Panc1 (cell line): ENCODE results near the gene PIK3R1. TPM values are rescaled to one million over a fixed set of nuclear protein-coding genes. Genes with fewer than 3 reads are reported as not detected.
A peak's percentile ranks its signal among the peaks of the same experiment; 100 is the strongest.
"Not testable (repeated sequence)": the region's sequence is repeated elsewhere in the genome, so short reads cannot be mapped to it uniquely, and the experiment has no call there.

Experiments
- ATAC-seq: fragments of 200-7000 bp; cut with Tn5 transposase; 2 replicates; pipeline ENCODE4 v1.9.1; 2020; ENCODE audit warnings: mild to moderate bottlenecking, moderate library complexity
- BruUV-seq: library from RNA; stranded (reverse); fragments of 400-500 nt; replicated peaks from 2 replicates; lab custom pipeline; 2021; lab: Mats Ljungman, UMichigan
- CTCF ChIA-PET: fragments of 300-600 bp; sonication (Branson Sonifier 250); formaldehyde crosslinking; loops from one replicate; lab custom pipeline; 2022; ENCODE audit warnings: antibody characterized with exemption; lab: Charles Lee
- POLR2A ChIA-PET: fragments of 300-600 bp; sonication (Branson Sonifier 250); formaldehyde crosslinking; loops from one replicate; lab custom pipeline; 2022; ENCODE audit warnings: antibody characterized with exemption; lab: Charles Lee
- DNase-seq: peaks from one replicate; pipeline ENCODE4 v3.0.0-alpha.2; 2010; ENCODE audit warnings: low read depth, low spot score
- H3K27ac ChIP-seq: 2 replicates; pipeline ENCODE4 v1.5.1; 2011; ENCODE audit warnings: mild to moderate bottlenecking, low read length, inconsistent platforms
- H3K27me3 ChIP-seq: fragments of 200-500 bp; sonication (Bioruptor generic); 2 replicates; pipeline ENCODE4 v1.6.0; 2014; ENCODE audit warnings: low read length, inconsistent platforms; ENCODE audit not compliant: control insufficient read depth, insufficient read depth
- H3K36me3 ChIP-seq: fragments of 200-500 bp; sonication (Bioruptor generic); 2 replicates; pipeline ENCODE4 v1.5.1; 2014; ENCODE audit warnings: inconsistent platforms, mild to moderate bottlenecking, low read length, moderate library complexity; ENCODE audit not compliant: control insufficient read depth, insufficient read depth
- H3K4me1 ChIP-seq: 2 replicates; pipeline ENCODE4 v1.5.1; 2011; ENCODE audit warnings: inconsistent platforms, mild to moderate bottlenecking, low read length, moderate library complexity; ENCODE audit not compliant: control insufficient read depth, insufficient read depth
- H3K4me3 ChIP-seq, 2 experiments: 2 replicates each; pipeline ENCODE4 v1.5.1; 2011 to 2012; ENCODE audit warnings: low read depth in 2 of 2, low read length in 2 of 2, mild to moderate bottlenecking in 2 of 2, inconsistent platforms in 1 of 2, moderate library complexity in 1 of 2
- H3K9me3 ChIP-seq: fragments of 200-500 bp; sonication (Bioruptor generic); 2 replicates; pipeline ENCODE4 v1.5.1; 2014; ENCODE audit warnings: low read depth, mild to moderate bottlenecking, inconsistent platforms, low read length, moderate library complexity; ENCODE audit not compliant: control insufficient read depth, insufficient read depth
- POLR2AphosphoS5 ChIP-seq: IDR thresholded peaks from 2 replicates; pipeline ENCODE4 v1.6.1; 2012; ENCODE audit warnings: mild to moderate bottlenecking, low read depth, low read length, moderate library complexity
- REST ChIP-seq, 2 experiments: IDR thresholded peaks; 2 replicates each; pipeline ENCODE4 v1.6.1; 2011 to 2012; ENCODE audit warnings: low read depth in 2 of 2, control low read depth in 1 of 2, low read length in 1 of 2, mild to moderate bottlenecking in 1 of 2, moderate library complexity in 1 of 2; ENCODE audit not compliant: insufficient read depth in 1 of 2
- SIN3A ChIP-seq: IDR thresholded peaks from 2 replicates; pipeline ENCODE4 v1.6.1; 2012; ENCODE audit warnings: low read depth, mild to moderate bottlenecking, low read length, moderate library complexity, borderline replicate concordance; ENCODE audit not compliant: insufficient read depth
- TCF7L2 ChIP-seq: IDR thresholded peaks from 2 replicates; pipeline ENCODE4 v1.6.1; 2011; ENCODE audit warnings: mild to moderate bottlenecking, low read depth, low read length, inconsistent platforms
- in situ Hi-C: cut with HindIII; loops from 2 replicates; pipeline ENCODE4 v1.10.0; 2016; ENCODE audit warnings: low sequenced_read_pairs, low pct_unique_long_range_greater_than_20kb
- intact Hi-C: fragments of 100-400 bp; cut with micrococcal nuclease; formaldehyde crosslinking; loops from one replicate; pipeline ENCODE4 v1.10.0; 2022; ENCODE audit not compliant: unreplicated experiment
- total RNA-seq: library from RNA; stranded (reverse); gene quantifications from one replicate; pipeline ENCODE4 v1.2.1, GENCODE V29; 2021; ENCODE audit not compliant: unreplicated experiment
- TF ChIP-seq, protein P1 (sequence below): fragments of 450-650 bp; IDR thresholded peaks from 2 replicates; pipeline ENCODE4 v1.5.1; 2017; ENCODE audit warnings: mild to moderate bottlenecking

Gene PIK3R1
- total RNA-seq, 1 experiment from 2014 or later: 23.4 TPM

DNA sequence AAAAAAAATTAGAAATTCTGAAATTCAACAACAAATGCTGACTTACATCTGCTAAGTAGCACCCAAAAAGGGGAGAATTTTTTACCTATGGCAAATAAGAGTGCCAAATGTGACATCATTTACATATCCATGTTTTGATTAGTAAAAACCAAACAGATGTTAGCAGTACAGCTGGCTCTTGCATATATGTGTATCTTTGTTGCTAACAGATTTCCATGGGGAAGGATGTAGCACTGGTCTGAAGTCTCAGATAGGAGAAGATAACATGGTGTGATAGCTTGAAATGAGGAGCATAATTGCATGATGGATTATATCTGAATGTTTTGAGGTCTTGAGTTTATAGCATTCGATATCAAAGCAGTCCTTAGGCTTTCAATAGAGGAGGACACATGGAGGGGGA lies 17.5 kb downstream of the PIK3R1 start:
- in situ Hi-C loops: no loop called here
- POLR2A ChIA-PET: no interaction called here

DNA sequence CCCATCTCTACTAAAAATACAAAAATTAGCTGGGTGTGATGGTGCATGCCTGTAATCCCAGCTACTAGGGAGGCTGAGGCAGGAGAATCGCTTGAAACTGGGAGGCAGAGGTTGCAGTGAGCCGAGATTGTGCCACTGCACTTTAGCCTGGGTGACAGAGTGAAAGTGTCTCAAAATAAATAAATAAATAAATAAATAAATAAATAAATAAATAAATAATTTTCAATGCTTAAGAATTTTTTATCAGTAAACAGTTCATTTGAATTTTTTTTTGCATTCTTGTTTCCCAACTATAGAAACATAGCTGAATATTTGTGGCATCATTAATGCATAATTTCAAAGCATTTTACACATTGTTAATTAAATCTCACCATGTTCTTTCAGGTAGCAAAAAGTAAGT lies 19.7 kb downstream of the PIK3R1 start:
- H3K4me3 ChIP-seq, in situ Hi-C loops, H3K36me3 ChIP-seq, intact Hi-C loops, BruUV-seq, H3K27me3 ChIP-seq, POLR2A ChIA-PET, H3K27ac ChIP-seq, ATAC-seq, H3K9me3 ChIP-seq, CTCF ChIA-PET, DNase-seq: not testable (repeated sequence)
- peaks cover 34% of the 10 kb centered on the region for H3K4me1 ChIP-seq

More for the DNA sequence above, 17.5 kb downstream of the PIK3R1 start:
- CTCF ChIA-PET: no interaction called here
- intact Hi-C loops: no loop called here
- ATAC-seq: no peak
- Histone ChIP-seq H3K27me3 (no peaks in the 10 kb centered on the region), H3K4me1 (peaks cover 13% of the 10 kb centered on the region), H3K27ac (no peak overlapping the region), H3K4me3 (no peak overlapping the region), H3K36me3 (no peaks in the 10 kb centered on the region), H3K9me3 (no peaks in the 10 kb centered on the region)
- no TSS peak for BruUV-seq
- no peak for TF ChIP-seq TCF7L2
- TF ChIP-seq REST (IDR thresholded peaks at IDR 0.05; ENCODE audit: insufficient read depth in 1 of 2, low read depth in 2 of 2, low read length in 1 of 2): no peak
- TF ChIP-seq SIN3A: no peak
- no peak for TF ChIP-seq POLR2AphosphoS5
- TF ChIP-seq, protein P1, sequence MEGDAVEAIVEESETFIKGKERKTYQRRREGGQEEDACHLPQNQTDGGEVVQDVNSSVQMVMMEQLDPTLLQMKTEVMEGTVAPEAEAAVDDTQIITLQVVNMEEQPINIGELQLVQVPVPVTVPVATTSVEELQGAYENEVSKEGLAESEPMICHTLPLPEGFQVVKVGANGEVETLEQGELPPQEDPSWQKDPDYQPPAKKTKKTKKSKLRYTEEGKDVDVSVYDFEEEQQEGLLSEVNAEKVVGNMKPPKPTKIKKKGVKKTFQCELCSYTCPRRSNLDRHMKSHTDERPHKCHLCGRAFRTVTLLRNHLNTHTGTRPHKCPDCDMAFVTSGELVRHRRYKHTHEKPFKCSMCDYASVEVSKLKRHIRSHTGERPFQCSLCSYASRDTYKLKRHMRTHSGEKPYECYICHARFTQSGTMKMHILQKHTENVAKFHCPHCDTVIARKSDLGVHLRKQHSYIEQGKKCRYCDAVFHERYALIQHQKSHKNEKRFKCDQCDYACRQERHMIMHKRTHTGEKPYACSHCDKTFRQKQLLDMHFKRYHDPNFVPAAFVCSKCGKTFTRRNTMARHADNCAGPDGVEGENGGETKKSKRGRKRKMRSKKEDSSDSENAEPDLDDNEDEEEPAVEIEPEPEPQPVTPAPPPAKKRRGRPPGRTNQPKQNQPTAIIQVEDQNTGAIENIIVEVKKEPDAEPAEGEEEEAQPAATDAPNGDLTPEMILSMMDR: no peak
- no peak for DNase-seq

DNA sequence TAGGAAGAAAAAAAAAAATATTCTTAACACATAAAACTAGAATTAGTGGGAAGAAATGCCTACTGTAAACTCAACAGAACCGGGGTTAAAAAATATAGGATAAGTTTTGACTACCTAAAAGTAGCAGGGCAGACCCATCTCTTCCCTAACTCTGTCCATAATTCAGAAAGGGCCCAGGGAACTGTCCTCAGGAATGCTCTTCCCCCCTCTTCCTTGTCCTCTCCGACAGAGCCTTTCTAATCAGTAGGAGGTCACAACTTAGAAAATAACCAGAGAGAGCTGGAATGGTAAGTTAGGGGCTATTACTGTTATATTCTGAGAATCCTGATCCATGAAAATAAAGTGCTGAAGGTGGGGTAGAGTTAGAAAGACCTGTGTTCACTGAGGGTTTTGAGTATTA lies 22.2 kb downstream of the PIK3R1 start:
- Histone ChIP-seq H3K4me1 (peaks cover 54% of the 10 kb centered on the region), H3K9me3 (no peaks in the 10 kb centered on the region), H3K4me3 (no peak overlapping the region), H3K27ac (peak overlapping the region; percentile 55; the same call in 1 of the 2 replicates), H3K27me3 (no peaks in the 10 kb centered on the region), H3K36me3 (no peaks in the 10 kb centered on the region)
- no TSS peak for BruUV-seq
- CTCF ChIA-PET: no interaction called here
- in situ Hi-C loops (no loop called here), intact Hi-C loops (no loop called here)
- DNase-seq (no peak), ATAC-seq (no peak)
- POLR2A ChIA-PET: no interaction called here
- TF ChIP-seq TCF7L2: no peak
- TF ChIP-seq SIN3A: no peak
- TF ChIP-seq REST (IDR thresholded peaks at IDR 0.05; ENCODE audit: insufficient read depth in 1 of 2, low read depth in 2 of 2, low read length in 1 of 2): no peak
- TF ChIP-seq, protein P1: no peak
- no peak for TF ChIP-seq POLR2AphosphoS5
